ENCODE results near the gene GLYATL1. TPM values are rescaled to one million over a fixed set of nuclear protein-coding genes. Genes with fewer than 3 reads are reported as not detected.

The GLYATL1 gene
- total RNA-seq, 1 experiment from 2014 or later = 5.4 TPM

GRCh38 chr11:58965246-58965985 lies 26.1 kb downstream of the GLYATL1 start:
- ATAC-seq = no peak
- POLR2A ChIA-PET = no interaction called here
- no peaks in the 10 kb centered on the region for H3K9me3 Mint-ChIP-seq

GRCh38 chr11:58968251-58968711 lies 29.0 kb downstream of the GLYATL1 start:
- Mint-ChIP-seq H3K36me3 (peaks cover 15% of the 10 kb centered on the region), H3K27me3 (ENCODE audit: low read depth) (peaks cover 66% of the 10 kb centered on the region), H3K27ac (no peak overlapping the region), H3K9me3 (peaks cover 22% of the 10 kb centered on the region), H3K4me1 (peaks cover 8% of the 10 kb centered on the region), H3K4me3 (no peak overlapping the region)
- ChIA-PET CTCF (interaction anchor here (1.3 kb wide), 1 partner anchor 90 kb away, joined by 7 read pairs; no protein-coding TSS in a partner anchor), POLR2A (no interaction called here)
- no peak for ATAC-seq
- no peak for DNase-seq (ENCODE audit: low spot score)
- no peak for TF ChIP-seq ATF3 (CRISPR knock-in tag; conservative IDR thresholded peaks at IDR 0.05)
- TF ChIP-seq AFF4 (CRISPR knock-in tag; IDR thresholded peaks at IDR 0.05; ENCODE audit: borderline replicate concordance) = no peak
- TF ChIP-seq SP1 (CRISPR knock-in tag; conservative IDR thresholded peaks at IDR 0.05) = no peak
- TF ChIP-seq USF1 (CRISPR knock-in tag; IDR thresholded peaks at IDR 0.05) = no peak
- no peak for TF ChIP-seq NR2C2 (CRISPR knock-in tag; IDR thresholded peaks at IDR 0.05)
- no peak for TF ChIP-seq CREB1 (CRISPR knock-in tag; IDR thresholded peaks at IDR 0.05)
- TF ChIP-seq SMAD3 (CRISPR knock-in tag; IDR thresholded peaks at IDR 0.05; ENCODE audit: borderline replicate concordance) = no peak
- no peak for TF ChIP-seq RELA (CRISPR knock-in tag; IDR thresholded peaks at IDR 0.05; ENCODE audit: borderline replicate concordance)
- no peak for TF ChIP-seq RORB (CRISPR knock-in tag; IDR thresholded peaks at IDR 0.05)
- TF ChIP-seq FOXK1 (CRISPR knock-in tag; IDR thresholded peaks at IDR 0.05) = no peak
- TF ChIP-seq GABPB1 (CRISPR knock-in tag; IDR thresholded peaks at IDR 0.05) = no peak
- no peak for TF ChIP-seq MXD4 (CRISPR knock-in tag; IDR thresholded peaks at IDR 0.05; ENCODE audit: borderline replicate concordance)
- TF ChIP-seq, protein P1, sequence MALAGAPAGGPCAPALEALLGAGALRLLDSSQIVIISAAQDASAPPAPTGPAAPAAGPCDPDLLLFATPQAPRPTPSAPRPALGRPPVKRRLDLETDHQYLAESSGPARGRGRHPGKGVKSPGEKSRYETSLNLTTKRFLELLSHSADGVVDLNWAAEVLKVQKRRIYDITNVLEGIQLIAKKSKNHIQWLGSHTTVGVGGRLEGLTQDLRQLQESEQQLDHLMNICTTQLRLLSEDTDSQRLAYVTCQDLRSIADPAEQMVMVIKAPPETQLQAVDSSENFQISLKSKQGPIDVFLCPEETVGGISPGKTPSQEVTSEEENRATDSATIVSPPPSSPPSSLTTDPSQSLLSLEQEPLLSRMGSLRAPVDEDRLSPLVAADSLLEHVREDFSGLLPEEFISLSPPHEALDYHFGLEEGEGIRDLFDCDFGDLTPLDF (CRISPR knock-in tag; IDR thresholded peaks at IDR 0.05) = no peak
- no peak for TF ChIP-seq ERG (CRISPR knock-in tag; IDR thresholded peaks at IDR 0.05)
- TF ChIP-seq, protein P2, sequence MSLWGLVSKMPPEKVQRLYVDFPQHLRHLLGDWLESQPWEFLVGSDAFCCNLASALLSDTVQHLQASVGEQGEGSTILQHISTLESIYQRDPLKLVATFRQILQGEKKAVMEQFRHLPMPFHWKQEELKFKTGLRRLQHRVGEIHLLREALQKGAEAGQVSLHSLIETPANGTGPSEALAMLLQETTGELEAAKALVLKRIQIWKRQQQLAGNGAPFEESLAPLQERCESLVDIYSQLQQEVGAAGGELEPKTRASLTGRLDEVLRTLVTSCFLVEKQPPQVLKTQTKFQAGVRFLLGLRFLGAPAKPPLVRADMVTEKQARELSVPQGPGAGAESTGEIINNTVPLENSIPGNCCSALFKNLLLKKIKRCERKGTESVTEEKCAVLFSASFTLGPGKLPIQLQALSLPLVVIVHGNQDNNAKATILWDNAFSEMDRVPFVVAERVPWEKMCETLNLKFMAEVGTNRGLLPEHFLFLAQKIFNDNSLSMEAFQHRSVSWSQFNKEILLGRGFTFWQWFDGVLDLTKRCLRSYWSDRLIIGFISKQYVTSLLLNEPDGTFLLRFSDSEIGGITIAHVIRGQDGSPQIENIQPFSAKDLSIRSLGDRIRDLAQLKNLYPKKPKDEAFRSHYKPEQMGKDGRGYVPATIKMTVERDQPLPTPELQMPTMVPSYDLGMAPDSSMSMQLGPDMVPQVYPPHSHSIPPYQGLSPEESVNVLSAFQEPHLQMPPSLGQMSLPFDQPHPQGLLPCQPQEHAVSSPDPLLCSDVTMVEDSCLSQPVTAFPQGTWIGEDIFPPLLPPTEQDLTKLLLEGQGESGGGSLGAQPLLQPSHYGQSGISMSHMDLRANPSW (CRISPR knock-in tag; conservative IDR thresholded peaks at IDR 0.05; ENCODE audit: low read depth) = no peak

More at GRCh38 chr11:58965246-58965985, 26.1 kb downstream of the GLYATL1 start:
- no peaks in the 10 kb centered on the region for H3K36me3 Mint-ChIP-seq
- CTCF ChIA-PET = interaction anchor here (3.0 kb wide), 1 partner anchor 170 kb away, joined by 21 read pairs; no protein-coding TSS in a partner anchor
- DNase-seq (ENCODE audit: low spot score) = no peak
- H3K4me3 Mint-ChIP-seq = no peak overlapping the region
- peaks cover 77% of the 10 kb centered on the region for H3K27me3 Mint-ChIP-seq (ENCODE audit: low read depth)
- TF ChIP-seq E2F5 (CRISPR knock-in tag; IDR thresholded peaks at IDR 0.05) (no peak), ELF4 (CRISPR knock-in tag; IDR thresholded peaks at IDR 0.05; ENCODE audit: low read depth) (no peak), ZNF232 (CRISPR knock-in tag; IDR thresholded peaks at IDR 0.05) (no peak), OVOL2 (CRISPR knock-in tag; IDR thresholded peaks at IDR 0.05; ENCODE audit: borderline replicate concordance) (no peak), ZNF219 (CRISPR knock-in tag; IDR thresholded peaks at IDR 0.05; ENCODE audit: borderline replicate concordance) (no peak), KAT7 (CRISPR knock-in tag; IDR thresholded peaks at IDR 0.05; ENCODE audit: borderline replicate concordance) (no peak)
- H3K4me1 Mint-ChIP-seq = peaks cover 15% of the 10 kb centered on the region
- H3K27ac Mint-ChIP-seq = no peak overlapping the region
